HG03196 (cell line): Measurements from ENCODE around the gene PNLIPRP1.

Experiments
- ATAC-seq: cut with Tn5 transposase; IDR thresholded peaks from one replicate; pipeline ENCODE4 v1.9.1; 2021; ENCODE audit not compliant: unreplicated experiment

The PNLIPRP1 gene

GRCh38 chr10:116598329-116598728, 7.6 kb downstream of the PNLIPRP1 start:
- ATAC-seq = no peak

- ATAC-seq = no peak
Observed at GRCh38 chr10:116599991-116600390, 9.2 kb downstream of the PNLIPRP1 start.

- ATAC-seq = no peak
Observed at GRCh38 chr10:116602648-116603400, 12.1 kb downstream of the PNLIPRP1 start.

- ATAC-seq = no peak
Observed at GRCh38 chr10:116606061-116606483, 15.3 kb downstream of the PNLIPRP1 start.

- ATAC-seq = no peak
Observed at GRCh38 chr10:116607336-116607735, 16.6 kb downstream of the PNLIPRP1 start.

GRCh38 chr10:116608686-116609594, 18.2 kb downstream of the PNLIPRP1 start:
- ATAC-seq = no peak

GRCh38 chr10:116610443-116611152, 19.8 kb downstream of the PNLIPRP1 start:
- ATAC-seq = no peak

- ATAC-seq = no peak
Observed at GRCh38 chr10:116611153-116611545, 20.4 kb downstream of the PNLIPRP1 start.

- ATAC-seq = no peak
Observed at GRCh38 chr10:116612107-116612769, 21.5 kb downstream of the PNLIPRP1 start.

- no peak for ATAC-seq
Observed at GRCh38 chr10:116613471-116613870, 22.7 kb downstream of the PNLIPRP1 start.

- ATAC-seq = no peak
Observed at GRCh38 chr10:116614796-116615195, 24.0 kb downstream of the PNLIPRP1 start.

GRCh38 chr10:116615199-116615776, 24.5 kb downstream of the PNLIPRP1 start:
- ATAC-seq = no peak

- ATAC-seq = no peak
Observed at GRCh38 chr10:116620423-116621400, 30.0 kb downstream of the PNLIPRP1 start, which contains the start of gene PNLIPRP2. Gene PNLIPRP2 (plus strand): TSS chr10:116620953.

GRCh38 chr10:116621476-116621875, 30.7 kb downstream of the PNLIPRP1 start:
- no peak for ATAC-seq

GRCh38 chr10:116621934-116622655, 31.3 kb downstream of the PNLIPRP1 start:
- no peak for ATAC-seq

GRCh38 chr10:116625845-116626244, 35.1 kb downstream of the PNLIPRP1 start:
- ATAC-seq = no peak

GRCh38 chr10:116626815-116627214, 36.1 kb downstream of the PNLIPRP1 start:
- ATAC-seq = no peak

- ATAC-seq = no peak
Observed at GRCh38 chr10:116627386-116627933, 36.7 kb downstream of the PNLIPRP1 start.
